ENCODE data around the gene RRP12. TPM values are rescaled to one million over a fixed set of nuclear protein-coding genes. Genes with fewer than 3 reads are reported as not detected.

RRP12 gene
- total and polyA plus RNA-seq, 9 of the 15 experiments (the other 6 are each of a cell fraction or from before 2014, with no cell fraction given): 4.6 to 68.2 (median 21.8) TPM

DNA sequence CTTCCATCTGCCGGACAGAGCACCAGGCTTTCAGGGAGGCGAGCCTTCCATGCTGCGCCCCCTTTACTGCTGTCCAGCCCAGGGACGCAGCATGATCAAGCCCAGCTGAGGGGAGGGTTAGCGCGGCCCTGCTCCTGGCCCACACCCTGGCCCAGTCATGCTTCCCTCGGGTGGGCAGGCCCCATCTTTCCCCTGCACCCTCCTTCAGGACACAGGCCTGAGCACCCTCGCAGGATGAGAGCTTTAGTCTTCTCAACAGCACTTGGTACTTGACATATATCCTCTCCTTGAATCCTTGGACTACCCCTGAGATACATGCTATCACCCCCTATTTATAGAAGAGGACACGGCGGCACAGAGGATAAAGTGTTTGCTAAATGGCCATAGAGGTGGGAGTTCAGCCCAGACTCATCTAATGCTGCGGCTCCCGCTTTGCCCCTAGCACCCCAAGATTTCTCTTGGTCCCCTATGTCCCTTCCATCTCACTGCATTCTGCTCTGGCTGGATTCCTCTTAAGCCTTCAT, 34.0 kb downstream of the RRP12 start:
- POLR2A ChIA-PET: interaction anchor here (0.6 kb wide), 1 partner anchor 15 kb away, joined by 3 read pairs; no protein-coding TSS in a partner anchor
- Histone ChIP-seq H2AFZ (ENCODE audit: low read depth, low read length) (no peak overlapping the region), H4K20me1 (replicated peaks; ENCODE audit: control insufficient read depth, insufficient read depth, low read length) (no peaks in the 10 kb centered on the region), H3K4me1 (replicated peaks in 1 of 2; ENCODE audit: control insufficient read depth in 2 of 2, insufficient read depth in 2 of 2, low read length in 2 of 2) (no peaks in the 10 kb centered on the region; a peak in 1 of 5 replicates), H3K4me2 (ENCODE audit: insufficient read depth, low read length) (no peak overlapping the region), H3K9ac (ENCODE audit: insufficient read depth in 1 of 2, low read depth in 2 of 2, low read length in 2 of 2) (no peak overlapping the region), H3K27me3 (ENCODE audit: control insufficient read depth in 2 of 2, insufficient read depth in 2 of 2, low read length in 2 of 2) (no peaks in the 10 kb centered on the region), H3K9me1 (ENCODE audit: control insufficient read depth, insufficient read depth, low read length) (no peaks in the 10 kb centered on the region), H3K79me2 (ENCODE audit: control insufficient read depth, insufficient read depth, low read length) (no peaks in the 10 kb centered on the region), H3K9me3 (replicated peaks; ENCODE audit: control insufficient read depth, insufficient read depth, low read depth, low read length) (no peaks in the 10 kb centered on the region), H3K4me3 (no peak overlapping the region), H3K27ac (ENCODE audit: extremely low read depth, low read depth, low read length) (no peak overlapping the region), H3K36me3 (ENCODE audit: control insufficient read depth, insufficient read depth, low read length) (peaks cover 82% of the 10 kb centered on the region; the same call in 2 of the 3 replicates)
- ATAC-seq (no peak), DNase-seq (ENCODE audit: extremely low read depth in 1 of 4, low spot score in 3 of 4) (no peak), FAIRE-seq (no peak)
- 94% methylated on average over 12 of the region's 12 CpGs for WGBS (ENCODE audit: insufficient coverage, low coverage, missing lambda C conversion rate)
- CTCF ChIA-PET (ENCODE audit: low intra/inter-chr PET ratio): no interaction called here
- intact Hi-C loops (cut with micrococcal nuclease) (no loop called here), in situ Hi-C loops (cut with MboI) (no loop called here)
- TF ChIP-seq HDAC2 (IDR thresholded peaks at IDR 0.05): no peak
- no peak for TF ChIP-seq SRSF1 (IDR thresholded peaks at IDR 0.05; ENCODE audit: low read depth, low read length)
- TF ChIP-seq, protein P1, sequence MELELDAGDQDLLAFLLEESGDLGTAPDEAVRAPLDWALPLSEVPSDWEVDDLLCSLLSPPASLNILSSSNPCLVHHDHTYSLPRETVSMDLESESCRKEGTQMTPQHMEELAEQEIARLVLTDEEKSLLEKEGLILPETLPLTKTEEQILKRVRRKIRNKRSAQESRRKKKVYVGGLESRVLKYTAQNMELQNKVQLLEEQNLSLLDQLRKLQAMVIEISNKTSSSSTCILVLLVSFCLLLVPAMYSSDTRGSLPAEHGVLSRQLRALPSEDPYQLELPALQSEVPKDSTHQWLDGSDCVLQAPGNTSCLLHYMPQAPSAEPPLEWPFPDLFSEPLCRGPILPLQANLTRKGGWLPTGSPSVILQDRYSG (tag; conservative IDR thresholded peaks at IDR 0.05; ENCODE audit: low read depth): no peak
- TF ChIP-seq NFE2L1 (tag; IDR thresholded peaks at IDR 0.05; ENCODE audit: borderline replicate concordance, low read depth): no peak
- no peak for TF ChIP-seq SMARCB1 (IDR thresholded peaks at IDR 0.05; ENCODE audit: insufficient read length, low read depth)
- TF ChIP-seq NCOA6 (IDR thresholded peaks at IDR 0.05): no peak
- TF ChIP-seq ZNF41 (CRISPR knock-in tag; conservative IDR thresholded peaks at IDR 0.05): no peak
- no peak for TF ChIP-seq MEIS2 (IDR thresholded peaks at IDR 0.05; ENCODE audit: partially characterized antibody)
- TF ChIP-seq CBFA2T2 (conservative IDR thresholded peaks at IDR 0.05): no peak
- TF ChIP-seq GTF2F1 (IDR thresholded peaks at IDR 0.05; ENCODE audit: low read depth, low read length): no peak
- TF ChIP-seq, protein P2, sequence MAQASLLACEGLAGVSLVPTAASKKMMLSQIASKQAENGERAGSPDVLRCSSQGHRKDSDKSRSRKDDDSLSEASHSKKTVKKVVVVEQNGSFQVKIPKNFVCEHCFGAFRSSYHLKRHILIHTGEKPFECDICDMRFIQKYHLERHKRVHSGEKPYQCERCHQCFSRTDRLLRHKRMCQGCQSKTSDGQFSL (CRISPR knock-in tag; IDR thresholded peaks at IDR 0.05): no peak
- TF ChIP-seq, protein P2 (tag; IDR thresholded peaks at IDR 0.05): no peak
- TF ChIP-seq ZNF696 (CRISPR knock-in tag; conservative IDR thresholded peaks at IDR 0.05): no peak
- TF ChIP-seq NBN (IDR thresholded peaks at IDR 0.05; ENCODE audit: low read depth): no peak
- no TSS peak for BruUV-seq (replicated peaks)

All from K562 (cell line).